Measurements from ENCODE around the gene ITGA3.

The ITGA3 gene

DNA sequence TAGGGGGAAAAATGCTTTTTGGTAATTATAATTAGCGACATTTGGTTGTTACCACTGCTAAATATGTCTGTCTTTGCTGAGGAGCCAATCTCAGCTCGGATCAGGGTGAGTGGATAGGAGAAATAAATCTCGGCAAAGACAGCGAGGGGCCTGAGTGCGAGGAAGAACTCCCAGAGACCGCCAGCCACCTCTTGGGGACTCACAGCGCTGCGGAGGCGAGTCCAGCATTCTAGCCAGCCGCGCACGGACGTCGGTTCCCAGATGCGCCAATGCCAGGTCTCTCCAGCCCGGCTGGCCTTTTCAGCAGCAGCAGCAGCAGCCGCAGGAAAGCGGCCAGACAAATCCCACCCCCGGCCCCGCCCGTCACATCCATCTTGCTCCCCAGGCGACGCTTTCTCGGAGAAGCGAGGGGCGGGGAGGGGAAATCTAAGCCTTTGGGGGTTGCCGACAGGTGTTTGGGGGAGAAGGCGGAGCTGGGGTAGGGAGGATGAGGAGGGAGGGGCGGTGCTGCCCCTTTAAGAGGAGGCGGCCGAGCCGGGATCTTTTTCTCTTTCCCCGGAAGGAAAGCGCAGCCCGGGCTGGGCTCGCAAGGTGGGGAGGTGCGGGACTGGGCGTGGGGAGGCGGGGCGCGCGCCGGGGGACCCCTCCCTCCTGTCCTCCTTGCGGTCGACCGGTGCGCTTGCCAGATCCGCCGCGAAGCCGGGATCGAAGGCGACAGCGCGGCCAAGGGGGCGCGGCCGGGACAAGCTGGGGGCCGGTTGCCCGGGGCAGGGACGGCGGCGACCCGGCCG is at the start of gene ITGA3:
ITGA3 (plus strand) TSS at position 685 of the 791 bp plus-strand sequence. CDS start 330 bp downstream, outside the sequence.
- peak in 1 of 2 donors; percentile 45 for DNase-seq (ENCODE audit: extremely low read depth in 1 of 2, low read depth in 1 of 2)

DNA sequence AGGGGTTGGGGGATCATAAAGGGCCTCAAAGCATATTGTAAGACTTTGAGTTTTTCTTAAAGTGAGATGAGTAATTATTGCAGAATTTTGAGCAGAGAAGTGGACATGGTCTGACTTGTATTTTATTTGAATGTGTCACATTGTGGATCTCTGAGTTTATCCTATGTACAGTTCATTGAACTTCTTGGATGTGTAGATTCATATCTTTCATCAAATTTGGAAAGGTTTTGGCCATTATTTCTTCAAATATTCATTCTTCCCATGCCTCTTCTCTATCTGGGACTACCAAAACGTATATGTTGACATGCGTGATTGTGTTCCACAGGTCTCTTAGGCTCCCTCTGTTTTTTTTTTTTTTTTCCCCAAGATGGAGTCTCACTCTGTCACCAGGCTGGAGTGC is 46.6 kb upstream of the ITGA3 start:
- no peak for DNase-seq (ENCODE audit: extremely low read depth in 1 of 2, low read depth in 1 of 2)

- DNase-seq (ENCODE audit: extremely low read depth in 1 of 2, low read depth in 1 of 2): no peak
Observed at GRCh38 chr17:50013079-50013478, 42.8 kb upstream of the ITGA3 start.

GRCh38 chr17:50014471-50015088 is 41.3 kb upstream of the ITGA3 start:
- DNase-seq (ENCODE audit: extremely low read depth in 1 of 2, low read depth in 1 of 2): no peak

DNA sequence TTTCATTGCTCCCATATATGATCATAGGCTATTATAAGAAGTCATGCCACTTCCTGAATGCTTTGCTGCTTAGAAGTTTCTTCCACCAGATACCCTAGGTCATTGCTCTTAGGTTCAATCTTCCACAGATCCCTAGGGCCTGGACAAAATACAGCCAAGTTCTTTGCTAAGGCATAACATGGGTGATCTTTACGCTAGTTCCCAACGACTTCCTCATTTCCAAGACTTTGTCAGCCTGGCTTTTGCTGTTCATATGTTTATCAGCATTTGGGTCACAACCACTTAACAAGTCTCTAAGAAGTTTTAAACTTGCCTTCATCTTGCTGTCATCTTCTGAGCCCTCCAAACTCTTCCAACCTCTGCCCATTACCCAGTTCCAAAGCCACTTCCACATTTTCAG is 40.8 kb upstream of the ITGA3 start:
- DNase-seq (ENCODE audit: extremely low read depth in 1 of 2, low read depth in 1 of 2): no peak

DNA sequence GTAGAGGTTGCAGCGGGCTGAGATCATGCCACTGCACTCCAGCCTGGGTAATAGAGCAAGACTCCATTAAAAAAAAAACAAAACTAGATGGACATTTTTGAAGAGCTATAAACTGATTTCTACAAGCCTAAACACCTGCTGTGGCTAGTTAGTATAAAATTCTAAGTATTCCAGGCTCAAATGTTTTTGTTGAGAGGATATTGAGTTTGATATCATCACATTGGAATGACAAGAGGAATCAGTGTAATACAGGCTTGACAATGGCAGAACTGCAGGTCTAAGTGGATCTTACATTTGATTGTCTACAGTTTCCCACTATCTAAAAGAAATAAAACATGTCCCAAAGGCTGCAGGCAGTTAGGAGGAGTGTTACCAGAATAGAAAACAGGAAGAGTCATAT is 37.0 kb upstream of the ITGA3 start:
- DNase-seq (ENCODE audit: extremely low read depth in 1 of 2, low read depth in 1 of 2): no peak

GRCh38 chr17:50020841-50021599 is 34.9 kb upstream of the ITGA3 start:
- DNase-seq (ENCODE audit: extremely low read depth in 1 of 2, low read depth in 1 of 2): no peak

DNA sequence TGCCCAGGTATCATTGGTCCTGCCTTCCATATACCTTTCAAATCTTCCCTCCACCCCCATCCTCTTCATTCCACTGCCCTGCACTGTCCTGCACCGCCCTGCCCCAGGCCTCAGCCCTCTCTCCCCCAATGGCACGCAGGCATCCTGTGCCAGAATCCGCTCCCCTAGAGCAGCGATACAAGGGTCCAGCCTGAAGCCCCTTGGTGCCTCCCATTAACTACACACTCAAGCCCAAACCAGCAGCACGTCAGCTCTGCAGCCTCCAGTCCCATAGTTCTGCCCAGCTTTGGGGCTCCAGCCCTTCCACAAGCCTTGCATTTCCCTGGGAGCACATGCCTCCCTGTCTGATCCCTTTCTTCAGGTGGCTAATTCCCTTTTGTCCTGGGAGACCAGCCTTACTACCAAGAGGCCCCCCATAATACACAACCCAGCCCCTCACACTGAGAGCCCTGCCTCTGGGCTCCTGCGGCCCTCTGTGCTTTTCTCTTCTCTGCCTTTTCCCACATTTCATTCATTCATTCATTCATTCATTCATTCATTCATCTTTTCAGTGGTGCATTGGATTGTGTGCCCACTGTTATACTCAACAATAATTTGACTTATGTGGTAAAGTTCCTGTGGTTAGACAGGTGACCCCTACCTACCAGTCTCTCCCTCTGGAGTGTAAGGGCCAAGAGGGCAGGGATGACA is 34.1 kb upstream of the ITGA3 start:
- DNase-seq (ENCODE audit: extremely low read depth in 1 of 2, low read depth in 1 of 2): no peak

DNA sequence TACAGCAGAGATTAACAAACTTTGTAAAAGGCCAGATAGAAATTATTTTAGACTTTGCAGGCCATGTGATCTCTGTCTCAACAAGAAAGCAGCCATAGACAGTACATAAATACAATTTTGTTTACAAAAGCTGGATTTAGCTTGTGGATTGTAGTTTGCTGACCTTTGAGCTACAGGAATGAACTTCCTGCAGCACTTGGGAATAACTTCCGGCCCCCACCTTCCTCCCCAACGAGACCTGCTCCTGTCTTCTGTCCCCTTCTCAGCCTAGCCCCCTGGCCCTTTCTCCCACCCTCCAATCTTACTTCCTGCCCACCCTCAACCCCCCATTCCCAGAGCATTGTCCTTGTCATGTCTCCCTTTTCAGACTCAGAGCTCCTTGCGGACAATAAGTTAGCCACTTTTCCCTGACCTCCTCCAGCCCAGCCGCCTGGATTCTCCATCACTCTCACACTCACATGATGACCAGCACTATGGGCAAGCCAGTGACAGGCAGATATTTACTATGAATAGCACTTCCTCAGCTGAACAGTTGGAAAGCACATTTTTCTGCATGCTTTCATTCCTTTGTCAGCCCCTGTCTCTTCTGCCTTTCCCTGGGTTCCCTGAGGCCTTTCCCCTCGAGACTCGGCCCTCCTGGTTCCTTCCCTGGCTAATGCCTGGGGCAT is 33.3 kb upstream of the ITGA3 start:
- DNase-seq (ENCODE audit: extremely low read depth in 1 of 2, low read depth in 1 of 2): no peak

- no peak for DNase-seq (ENCODE audit: extremely low read depth in 1 of 2, low read depth in 1 of 2)
Observed at GRCh38 chr17:50023520-50023919, 32.4 kb upstream of the ITGA3 start.

- DNase-seq (ENCODE audit: extremely low read depth in 1 of 2, low read depth in 1 of 2): no peak
Observed at GRCh38 chr17:50024808-50025207, 31.1 kb upstream of the ITGA3 start.

- no peak for DNase-seq (ENCODE audit: extremely low read depth in 1 of 2, low read depth in 1 of 2)
Observed at GRCh38 chr17:50026046-50026675, 29.7 kb upstream of the ITGA3 start.

DNA sequence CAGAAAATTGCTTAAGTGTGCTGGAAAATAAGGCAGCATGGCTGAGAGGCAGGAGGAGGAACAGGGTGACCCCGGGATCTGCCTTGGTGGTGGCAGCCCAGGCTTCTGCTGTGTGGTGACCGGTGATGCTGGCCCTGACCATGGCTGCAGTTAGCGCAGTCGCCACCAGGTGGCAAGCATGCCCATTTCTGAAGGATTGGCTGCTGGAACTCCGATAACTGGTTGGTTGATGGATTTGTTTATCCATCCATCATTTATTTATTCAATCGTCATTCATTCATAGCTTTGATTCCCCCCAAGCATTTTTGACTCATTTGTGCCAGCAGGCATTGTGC is 29.1 kb upstream of the ITGA3 start:
- peak; percentile 52 to 53 for DNase-seq (ENCODE audit: extremely low read depth in 1 of 2, low read depth in 1 of 2)

DNA sequence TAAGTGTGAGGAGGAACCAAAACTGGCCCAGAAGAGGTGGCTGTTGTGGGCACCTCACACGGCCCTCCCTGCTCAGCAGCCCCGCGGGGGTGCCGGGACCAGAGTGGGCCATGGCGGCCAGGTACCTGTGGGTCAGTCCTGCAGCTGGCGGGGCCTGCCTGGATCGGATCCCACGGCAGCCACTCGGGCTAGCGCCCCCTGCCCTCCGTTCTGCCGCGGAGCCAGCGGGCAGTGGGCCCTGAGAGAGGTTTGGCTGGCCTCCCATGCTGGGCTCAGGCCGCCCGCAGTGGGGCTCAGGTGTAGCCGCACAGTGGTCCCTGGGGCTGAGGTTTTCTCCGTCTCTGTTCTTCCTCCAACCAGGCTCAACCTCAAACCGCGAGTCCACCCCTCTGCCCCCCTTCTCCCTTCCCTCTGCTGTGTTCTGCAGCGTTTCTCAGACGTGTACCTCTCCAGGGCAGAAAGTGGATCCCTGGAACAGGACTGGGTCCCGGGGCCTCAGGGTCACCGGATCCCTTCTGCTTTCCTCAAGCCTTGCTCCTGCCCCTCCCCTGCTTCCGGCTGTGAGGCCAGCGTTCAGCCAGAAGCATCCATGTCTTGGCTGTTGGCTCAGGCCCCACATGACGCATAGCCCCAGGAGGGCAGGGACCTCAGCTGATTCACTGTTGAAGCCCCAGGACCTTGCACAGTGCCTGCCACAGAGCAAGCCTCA is 28.6 kb upstream of the ITGA3 start:
- no peak for DNase-seq (ENCODE audit: extremely low read depth in 1 of 2, low read depth in 1 of 2)

- DNase-seq (ENCODE audit: extremely low read depth in 1 of 2, low read depth in 1 of 2): no peak
Observed at GRCh38 chr17:50027881-50028735, 27.8 kb upstream of the ITGA3 start.

DNA sequence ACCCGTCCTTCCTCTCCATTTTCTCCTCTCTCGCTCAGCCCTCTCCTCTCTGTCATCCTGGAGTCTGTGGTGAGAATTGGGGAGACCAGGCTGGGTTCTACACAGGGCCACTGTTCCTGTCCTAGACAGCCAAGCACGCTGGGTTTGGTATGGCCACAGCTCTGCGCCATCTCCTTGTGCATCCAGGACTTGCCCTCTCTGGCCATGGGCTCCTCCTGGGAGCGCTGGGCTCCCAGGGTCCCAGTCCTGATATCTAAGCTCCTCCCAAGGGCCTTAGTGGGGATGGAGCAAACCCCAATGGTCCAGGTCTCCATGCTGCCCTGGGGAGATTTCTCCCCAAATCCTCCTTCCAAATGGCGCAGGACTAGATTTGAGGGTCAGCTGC is 27.2 kb upstream of the ITGA3 start:
- no peak for DNase-seq (ENCODE audit: extremely low read depth in 1 of 2, low read depth in 1 of 2)

GRCh38 chr17:50029185-50029584 is 26.7 kb upstream of the ITGA3 start:
- DNase-seq (ENCODE audit: extremely low read depth in 1 of 2, low read depth in 1 of 2): no peak

- DNase-seq (ENCODE audit: extremely low read depth in 1 of 2, low read depth in 1 of 2): no peak
Observed at GRCh38 chr17:50033316-50033715, 22.6 kb upstream of the ITGA3 start.

Data from stimulated activated CD8-positive, alpha-beta memory T cell treated with anti-CD3 and anti-CD28 coated beads, Interleukin-7, amount 100 ng/mL, for 48 hours (primary cell).